ENCODE results near the gene TBX1.

The TBX1 gene

GRCh38 chr22:19770349-19771220 lies 10.0 kb downstream of the TBX1 start:
- no peak overlapping the region for H3K4me3 ChIP-seq (replicated peaks; ENCODE audit: insufficient read depth, low read length)
- TF ChIP-seq SPI1 (IDR thresholded peaks at IDR 0.05; ENCODE audit: borderline replicate concordance, low read depth) (no peak), POLR2AphosphoS5 (IDR thresholded peaks at IDR 0.05; ENCODE audit: low read depth) (no peak), REST (IDR thresholded peaks at IDR 0.05; ENCODE audit: insufficient replicate concordance, low read depth) (no peak), GABPA (IDR thresholded peaks at IDR 0.05; ENCODE audit: low read depth) (no peak), CTCF (IDR thresholded peaks at IDR 0.05; ENCODE audit: insufficient read depth, low read length) (no peak)
- peaks cover 22% of the 10 kb centered on the region for H3K27me3 ChIP-seq (ENCODE audit: insufficient read depth, poor library complexity, severe bottlenecking)
- no peak overlapping the region for H3K27ac ChIP-seq (replicated peaks)
- DNase-seq (ENCODE audit: low read depth in 1 of 2, low spot score in 1 of 2) = no peak

GRCh38 chr22:19772422-19772672 lies 11.8 kb downstream of the TBX1 start:
- Histone ChIP-seq H3K4me3 (replicated peaks; ENCODE audit: insufficient read depth, low read length) (no peak overlapping the region), H3K27ac (replicated peaks) (no peak overlapping the region), H3K27me3 (ENCODE audit: insufficient read depth, poor library complexity, severe bottlenecking) (peaks cover 20% of the 10 kb centered on the region)
- no peak for DNase-seq (ENCODE audit: low read depth in 1 of 2, low spot score in 1 of 2)
- no peak for TF ChIP-seq GABPA (IDR thresholded peaks at IDR 0.05; ENCODE audit: low read depth)
- no peak for TF ChIP-seq CTCF (IDR thresholded peaks at IDR 0.05; ENCODE audit: insufficient read depth, low read length)
- no peak for TF ChIP-seq SPI1 (IDR thresholded peaks at IDR 0.05; ENCODE audit: borderline replicate concordance, low read depth)
- TF ChIP-seq REST (IDR thresholded peaks at IDR 0.05; ENCODE audit: insufficient replicate concordance, low read depth) = no peak
- no peak for TF ChIP-seq POLR2AphosphoS5 (IDR thresholded peaks at IDR 0.05; ENCODE audit: low read depth)

- peak in 1 of 2 experiments; percentile 46 for DNase-seq (ENCODE audit: low read depth in 1 of 2, low spot score in 1 of 2)
- Histone ChIP-seq H3K27me3 (ENCODE audit: insufficient read depth, poor library complexity, severe bottlenecking) (peaks cover 14% of the 10 kb centered on the region), H3K27ac (replicated peaks) (no peak overlapping the region), H3K4me3 (replicated peaks; ENCODE audit: insufficient read depth, low read length) (no peak overlapping the region)
- TF ChIP-seq GABPA (IDR thresholded peaks at IDR 0.05; ENCODE audit: low read depth) (no peak), CTCF (IDR thresholded peaks at IDR 0.05; ENCODE audit: insufficient read depth, low read length) (no peak), SPI1 (IDR thresholded peaks at IDR 0.05; ENCODE audit: borderline replicate concordance, low read depth) (no peak), REST (IDR thresholded peaks at IDR 0.05; ENCODE audit: insufficient replicate concordance, low read depth) (no peak), POLR2AphosphoS5 (IDR thresholded peaks at IDR 0.05; ENCODE audit: low read depth) (no peak)
Observed at GRCh38 chr22:19772673-19773469, 12.3 kb downstream of the TBX1 start.

Data from HL-60 (cell line).